Measurements from ENCODE around the gene TRAF7. TPM values are rescaled to one million over a fixed set of nuclear protein-coding genes. Genes with fewer than 3 reads are reported as not detected.

Gene TRAF7
- total and polyA plus RNA-seq, 2 of the 13 experiments (the other 11 are each of a cell fraction or from before 2014, with no cell fraction given), result 47.9 to 65.6 TPM

DNA sequence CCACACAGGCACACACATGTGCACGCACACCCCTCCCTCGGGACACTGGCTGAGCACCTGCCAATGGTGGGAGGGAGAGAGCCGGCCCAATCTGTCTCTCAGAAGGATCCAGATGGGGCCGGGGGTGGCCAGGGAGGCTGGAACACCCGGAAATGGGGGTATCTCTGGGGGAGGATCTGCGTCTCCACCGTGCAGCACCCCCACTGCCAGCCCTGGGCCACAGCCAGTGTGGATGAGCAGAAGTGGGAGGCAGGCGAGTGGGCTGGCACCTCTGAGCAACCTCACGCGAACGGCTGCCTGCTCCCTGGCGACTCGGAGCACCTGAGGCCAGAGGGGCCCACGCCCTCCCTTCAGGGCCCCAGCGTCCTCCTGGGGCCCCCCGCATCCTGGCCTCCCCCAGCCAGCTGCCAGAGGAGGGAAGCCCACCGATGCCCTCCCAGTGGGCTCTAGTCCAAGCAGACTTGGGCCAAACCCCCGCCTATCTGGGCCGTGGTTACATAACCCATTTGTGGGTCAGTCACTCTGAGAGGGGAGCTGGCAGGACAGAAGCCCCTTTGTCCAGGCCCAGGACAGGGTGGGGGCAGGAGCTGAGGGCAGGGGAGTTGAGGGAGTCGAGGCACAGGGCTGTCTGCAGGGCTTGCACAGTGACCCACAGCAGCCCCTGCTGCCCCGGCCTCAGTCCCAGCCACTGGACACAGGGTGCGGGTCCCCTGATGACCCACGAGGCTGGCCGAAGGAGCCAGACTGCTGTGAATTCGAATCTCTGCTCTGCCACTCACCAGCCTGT lies 35.3 kb downstream of the TRAF7 start (continued):
- no peak for TF ChIP-seq ZNF598 (CRISPR knock-in tag; IDR thresholded peaks at IDR 0.05; ENCODE audit: borderline replicate concordance)
- no peak for TF ChIP-seq EP300 (IDR thresholded peaks at IDR 0.05; ENCODE audit: low read depth in 2 of 2, low read length in 2 of 2)
- no peak for TF ChIP-seq EP300 (CRISPR knock-in tag; IDR thresholded peaks at IDR 0.05; ENCODE audit: borderline replicate concordance)
- TF ChIP-seq MED8 (CRISPR knock-in tag; IDR thresholded peaks at IDR 0.05; ENCODE audit: insufficient replicate concordance), result peak; percentile 35
- no peak for TF ChIP-seq NONO (IDR thresholded peaks at IDR 0.05)
- TF ChIP-seq NONO (CRISPR knock-in tag; conservative IDR thresholded peaks at IDR 0.05), result 0 out of 2 replicates have a peak, but pooled peaks have one; percentile 25
- TF ChIP-seq, protein P1, sequence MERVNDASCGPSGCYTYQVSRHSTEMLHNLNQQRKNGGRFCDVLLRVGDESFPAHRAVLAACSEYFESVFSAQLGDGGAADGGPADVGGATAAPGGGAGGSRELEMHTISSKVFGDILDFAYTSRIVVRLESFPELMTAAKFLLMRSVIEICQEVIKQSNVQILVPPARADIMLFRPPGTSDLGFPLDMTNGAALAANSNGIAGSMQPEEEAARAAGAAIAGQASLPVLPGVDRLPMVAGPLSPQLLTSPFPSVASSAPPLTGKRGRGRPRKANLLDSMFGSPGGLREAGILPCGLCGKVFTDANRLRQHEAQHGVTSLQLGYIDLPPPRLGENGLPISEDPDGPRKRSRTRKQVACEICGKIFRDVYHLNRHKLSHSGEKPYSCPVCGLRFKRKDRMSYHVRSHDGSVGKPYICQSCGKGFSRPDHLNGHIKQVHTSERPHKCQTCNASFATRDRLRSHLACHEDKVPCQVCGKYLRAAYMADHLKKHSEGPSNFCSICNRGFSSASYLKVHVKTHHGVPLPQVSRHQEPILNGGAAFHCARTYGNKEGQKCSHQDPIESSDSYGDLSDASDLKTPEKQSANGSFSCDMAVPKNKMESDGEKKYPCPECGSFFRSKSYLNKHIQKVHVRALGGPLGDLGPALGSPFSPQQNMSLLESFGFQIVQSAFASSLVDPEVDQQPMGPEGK (CRISPR knock-in tag; IDR thresholded peaks at IDR 0.05), result peak; percentile 42; the same call in 1 of the 2 replicates
- no peak for TF ChIP-seq ZNF337 (CRISPR knock-in tag; IDR thresholded peaks at IDR 0.05; ENCODE audit: borderline replicate concordance, low read depth)
- TF ChIP-seq ZBTB7A (CRISPR knock-in tag; IDR thresholded peaks at IDR 0.05), result no peak
- TF ChIP-seq, protein P2, sequence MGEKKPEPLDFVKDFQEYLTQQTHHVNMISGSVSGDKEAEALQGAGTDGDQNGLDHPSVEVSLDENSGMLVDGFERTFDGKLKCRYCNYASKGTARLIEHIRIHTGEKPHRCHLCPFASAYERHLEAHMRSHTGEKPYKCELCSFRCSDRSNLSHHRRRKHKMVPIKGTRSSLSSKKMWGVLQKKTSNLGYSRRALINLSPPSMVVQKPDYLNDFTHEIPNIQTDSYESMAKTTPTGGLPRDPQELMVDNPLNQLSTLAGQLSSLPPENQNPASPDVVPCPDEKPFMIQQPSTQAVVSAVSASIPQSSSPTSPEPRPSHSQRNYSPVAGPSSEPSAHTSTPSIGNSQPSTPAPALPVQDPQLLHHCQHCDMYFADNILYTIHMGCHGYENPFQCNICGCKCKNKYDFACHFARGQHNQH (CRISPR knock-in tag; IDR thresholded peaks at IDR 0.05), result 0 out of 2 replicates have a peak, but pooled peaks have one; percentile 27
- 0 out of 2 replicates have a peak, but pooled peaks have one; percentile 36 for TF ChIP-seq SP4 (CRISPR knock-in tag; IDR thresholded peaks at IDR 0.05)
- TF ChIP-seq LCORL (IDR thresholded peaks at IDR 0.05), result no peak
- TF ChIP-seq LCORL (CRISPR knock-in tag; IDR thresholded peaks at IDR 0.05), result 0 out of 2 replicates have a peak, but pooled peaks have one; percentile 22
- TF ChIP-seq RNF2 (conservative IDR thresholded peaks at IDR 0.05; ENCODE audit: low read depth), result no peak
- TF ChIP-seq TRIM24 (CRISPR knock-in tag; IDR thresholded peaks at IDR 0.05), result no peak
- no peak for TF ChIP-seq ZNF451 (CRISPR knock-in tag; IDR thresholded peaks at IDR 0.05)
- TF ChIP-seq, protein P3, sequence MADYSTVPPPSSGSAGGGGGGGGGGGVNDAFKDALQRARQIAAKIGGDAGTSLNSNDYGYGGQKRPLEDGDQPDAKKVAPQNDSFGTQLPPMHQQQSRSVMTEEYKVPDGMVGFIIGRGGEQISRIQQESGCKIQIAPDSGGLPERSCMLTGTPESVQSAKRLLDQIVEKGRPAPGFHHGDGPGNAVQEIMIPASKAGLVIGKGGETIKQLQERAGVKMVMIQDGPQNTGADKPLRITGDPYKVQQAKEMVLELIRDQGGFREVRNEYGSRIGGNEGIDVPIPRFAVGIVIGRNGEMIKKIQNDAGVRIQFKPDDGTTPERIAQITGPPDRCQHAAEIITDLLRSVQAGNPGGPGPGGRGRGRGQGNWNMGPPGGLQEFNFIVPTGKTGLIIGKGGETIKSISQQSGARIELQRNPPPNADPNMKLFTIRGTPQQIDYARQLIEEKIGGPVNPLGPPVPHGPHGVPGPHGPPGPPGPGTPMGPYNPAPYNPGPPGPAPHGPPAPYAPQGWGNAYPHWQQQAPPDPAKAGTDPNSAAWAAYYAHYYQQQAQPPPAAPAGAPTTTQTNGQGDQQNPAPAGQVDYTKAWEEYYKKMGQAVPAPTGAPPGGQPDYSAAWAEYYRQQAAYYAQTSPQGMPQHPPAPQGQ (CRISPR knock-in tag; IDR thresholded peaks at IDR 0.05; ENCODE audit: borderline replicate concordance), result no peak
- TF ChIP-seq, protein P4, sequence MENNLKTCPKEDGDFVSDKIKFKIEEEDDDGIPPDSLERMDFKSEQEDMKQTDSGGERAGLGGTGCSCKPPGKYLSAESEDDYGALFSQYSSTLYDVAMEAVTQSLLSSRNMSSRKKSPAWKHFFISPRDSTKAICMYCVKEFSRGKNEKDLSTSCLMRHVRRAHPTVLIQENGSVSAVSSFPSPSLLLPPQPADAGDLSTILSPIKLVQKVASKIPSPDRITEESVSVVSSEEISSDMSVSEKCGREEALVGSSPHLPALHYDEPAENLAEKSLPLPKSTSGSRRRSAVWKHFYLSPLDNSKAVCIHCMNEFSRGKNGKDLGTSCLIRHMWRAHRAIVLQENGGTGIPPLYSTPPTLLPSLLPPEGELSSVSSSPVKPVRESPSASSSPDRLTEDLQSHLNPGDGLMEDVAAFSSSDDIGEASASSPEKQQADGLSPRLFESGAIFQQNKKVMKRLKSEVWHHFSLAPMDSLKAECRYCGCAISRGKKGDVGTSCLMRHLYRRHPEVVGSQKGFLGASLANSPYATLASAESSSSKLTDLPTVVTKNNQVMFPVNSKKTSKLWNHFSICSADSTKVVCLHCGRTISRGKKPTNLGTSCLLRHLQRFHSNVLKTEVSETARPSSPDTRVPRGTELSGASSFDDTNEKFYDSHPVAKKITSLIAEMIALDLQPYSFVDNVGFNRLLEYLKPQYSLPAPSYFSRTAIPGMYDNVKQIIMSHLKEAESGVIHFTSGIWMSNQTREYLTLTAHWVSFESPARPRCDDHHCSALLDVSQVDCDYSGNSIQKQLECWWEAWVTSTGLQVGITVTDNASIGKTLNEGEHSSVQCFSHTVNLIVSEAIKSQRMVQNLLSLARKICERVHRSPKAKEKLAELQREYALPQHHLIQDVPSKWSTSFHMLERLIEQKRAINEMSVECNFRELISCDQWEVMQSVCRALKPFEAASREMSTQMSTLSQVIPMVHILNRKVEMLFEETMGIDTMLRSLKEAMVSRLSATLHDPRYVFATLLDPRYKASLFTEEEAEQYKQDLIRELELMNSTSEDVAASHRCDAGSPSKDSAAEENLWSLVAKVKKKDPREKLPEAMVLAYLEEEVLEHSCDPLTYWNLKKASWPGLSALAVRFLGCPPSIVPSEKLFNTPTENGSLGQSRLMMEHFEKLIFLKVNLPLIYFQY (CRISPR knock-in tag; IDR thresholded peaks at IDR 0.05; ENCODE audit: borderline replicate concordance), result no peak
- 0 out of 2 replicates have a peak, but pooled peaks have one; percentile 36 for TF ChIP-seq POGZ (CRISPR knock-in tag; IDR thresholded peaks at IDR 0.05)
- no peak for TF ChIP-seq CEBPG (CRISPR knock-in tag; IDR thresholded peaks at IDR 0.05)
- TF ChIP-seq PCBP1 (IDR thresholded peaks at IDR 0.05; ENCODE audit: borderline replicate concordance, low read depth, low read length), result 0 out of 2 replicates have a peak, but pooled peaks have one; percentile 30
